PC-3 (cell line): Measurements from ENCODE around the gene TIGIT. TPM values are rescaled to one million over a fixed set of nuclear protein-coding genes. Genes with fewer than 3 reads are reported as not detected.

ENCODE experiments used
- ATAC-seq: fragments of 200-7000 bp; cut with Tn5 transposase; 2 replicates; pipeline ENCODE4 v1.9.1; 2020; ENCODE audit warnings: mild to moderate bottlenecking, moderate library complexity
- BruUV-seq: library from RNA; stranded (reverse); fragments of 400-500 nt; replicated peaks from 2 replicates; lab custom pipeline; 2021; lab: Mats Ljungman, UMichigan
- CTCF ChIA-PET: fragments of 300-600 bp; sonication (Branson Sonifier 250); formaldehyde crosslinking; loops from one replicate; lab custom pipeline; 2022; ENCODE audit warnings: antibody characterized with exemption; lab: Charles Lee
- POLR2A ChIA-PET: fragments of 300-600 bp; sonication (Branson Sonifier 250); formaldehyde crosslinking; loops from one replicate; lab custom pipeline; 2022; ENCODE audit warnings: antibody characterized with exemption; ENCODE audit not compliant: unreplicated experiment; lab: Charles Lee
- DNase-seq: peaks from one replicate; pipeline ENCODE4 v3.0.0-alpha.2; 2015
- H2AFZ ChIP-seq: fragments of 300-600 bp; sonication (generic); 2 replicates; pipeline ENCODE4 v1.6.0; 2016; ENCODE audit warnings: antibody characterized with exemption, low read length
- H3F3A ChIP-seq: fragments of 300-600 bp; sonication (generic); one replicate; pipeline ENCODE4 v1.6.0; 2017; ENCODE audit warnings: antibody characterized with exemption, low read length, control low read depth, mild to moderate bottlenecking; ENCODE audit not compliant: unreplicated experiment
- H3K27ac ChIP-seq: fragments of 300-600 bp; sonication (generic); 2 replicates; pipeline ENCODE4 v1.5.1; 2016; ENCODE audit warnings: mild to moderate bottlenecking, low read length
- H3K27me3 ChIP-seq: fragments of 300-600 bp; sonication (generic); 2 replicates; pipeline ENCODE4 v1.6.1; 2016; ENCODE audit warnings: low read length, mixed read lengths
- H3K36me3 ChIP-seq: fragments of 300-600 bp; sonication (generic); 2 replicates; pipeline ENCODE4 v1.6.1; 2016; ENCODE audit warnings: low read depth, mixed run types, low read length, mixed read lengths
- H3K4me1 ChIP-seq: fragments of 300-600 bp; sonication (generic); 2 replicates; pipeline ENCODE4 v1.5.1; 2016; ENCODE audit warnings: low read length; ENCODE audit not compliant: insufficient read depth
- H3K4me2 ChIP-seq: fragments of 300-600 bp; sonication (generic); 2 replicates; pipeline ENCODE4 v1.6.0; 2016; ENCODE audit warnings: low read length
- H3K4me3 ChIP-seq: fragments of 300-600 bp; sonication (generic); 2 replicates; pipeline ENCODE4 v1.5.1; 2016; ENCODE audit warnings: mild to moderate bottlenecking, low read length, mixed read lengths
- H3K79me2 ChIP-seq: fragments of 300-600 bp; sonication (generic); 2 replicates; pipeline ENCODE4 v1.6.1; 2017; ENCODE audit warnings: low read length, mixed read lengths
- H3K9ac ChIP-seq: fragments of 300-600 bp; sonication (generic); 2 replicates; pipeline ENCODE4 v1.6.0; 2016; ENCODE audit warnings: mild to moderate bottlenecking, low read length
- H3K9me2 ChIP-seq: fragments of 300-600 bp; sonication (generic); replicated peaks from 2 replicates; pipeline ENCODE4 v1.6.1; 2016; ENCODE audit warnings: mixed run types, low read length, mixed read lengths
- H3K9me3 ChIP-seq: fragments of 300-600 bp; sonication (generic); 2 replicates; pipeline ENCODE4 v1.6.1; 2016; ENCODE audit warnings: low read length, mixed read lengths
- H4K20me1 ChIP-seq: fragments of 300-600 bp; sonication (generic); 2 replicates; pipeline ENCODE4 v1.6.1; 2016; ENCODE audit warnings: low read length, mixed read lengths
- CTCF ChIP-seq: fragments of 300-600 bp; sonication (generic); conservative IDR thresholded peaks from 2 replicates; pipeline ENCODE4 v1.5.1; 2017; ENCODE audit warnings: antibody characterized with exemption, low read depth, mild to moderate bottlenecking, low read length
- EZH2 ChIP-seq: fragments of 300-600 bp; sonication (generic); IDR thresholded peaks from one replicate; pipeline ENCODE4 v1.6.1; 2017; ENCODE audit warnings: antibody characterized with exemption, mild to moderate bottlenecking, low read length; ENCODE audit not compliant: unreplicated experiment
- EZH2phosphoT487 ChIP-seq: fragments of 300-600 bp; sonication (generic); IDR thresholded peaks from 2 replicates; pipeline ENCODE4 v1.6.1; 2018; ENCODE audit warnings: mild to moderate bottlenecking, antibody characterized with exemption, low read length, borderline replicate concordance
- intact Hi-C: fragments of 100-400 bp; cut with micrococcal nuclease; formaldehyde crosslinking; loops from 2 replicates; pipeline ENCODE4 v1.9.0; 2023
- total RNA-seq: library from RNA; depleted of rRNA; stranded (reverse); fragments of >200 nt; gene quantifications from 2 replicates; pipeline ENCODE4 v1.2.3, GENCODE V29; 2014

Gene TIGIT
- total RNA-seq, 1 experiment from 2014 or later: not detected

GRCh38 chr3:114253505-114253904 is 40.3 kb upstream of the TIGIT start:
- H4K20me1 ChIP-seq: no peaks in the 10 kb centered on the region
- BruUV-seq: no TSS peak
- POLR2A ChIA-PET: no interaction called here
- no peak for ATAC-seq
- no peaks in the 10 kb centered on the region for H3K9me3 ChIP-seq
- no peak overlapping the region for H2AFZ ChIP-seq
- CTCF ChIA-PET: no interaction called here
- H3K4me1 ChIP-seq: no peaks in the 10 kb centered on the region
- no peak for TF ChIP-seq EZH2phosphoT487
- TF ChIP-seq EZH2: no peak
- intact Hi-C loops: no loop called here
- no peak overlapping the region for H3K4me3 ChIP-seq
- H3F3A ChIP-seq: no peaks in the 10 kb centered on the region
- no peak overlapping the region for H3K4me2 ChIP-seq
- H3K9me2 ChIP-seq: no peaks in the 10 kb centered on the region
- H3K36me3 ChIP-seq: no peaks in the 10 kb centered on the region
- H3K27ac ChIP-seq: no peak overlapping the region
- no peaks in the 10 kb centered on the region for H3K79me2 ChIP-seq
- H3K27me3 ChIP-seq: no peaks in the 10 kb centered on the region
- H3K9ac ChIP-seq: no peak overlapping the region
- DNase-seq: no peak

- no peaks in the 10 kb centered on the region for H3K9me2 ChIP-seq
- DNase-seq (no peak), ATAC-seq (no peak)
- H3K4me1 ChIP-seq: no peaks in the 10 kb centered on the region
- H3K4me2 ChIP-seq: no peak overlapping the region
- H3K27ac ChIP-seq: no peak overlapping the region
- peaks cover 4% of the 10 kb centered on the region; the same call in 1 of the 2 replicates for H3K9me3 ChIP-seq
- intact Hi-C loops: no loop called here
- H3K79me2 ChIP-seq: no peaks in the 10 kb centered on the region
- ChIA-PET CTCF (no interaction called here), POLR2A (no interaction called here)
- no peak overlapping the region for H3K4me3 ChIP-seq
- no peak overlapping the region for H3K9ac ChIP-seq
- no peaks in the 10 kb centered on the region for H3F3A ChIP-seq
- H3K27me3 ChIP-seq: no peaks in the 10 kb centered on the region
- TF ChIP-seq CTCF: no peak
- TF ChIP-seq EZH2phosphoT487: no peak
- no peak for TF ChIP-seq EZH2
- no peak overlapping the region for H2AFZ ChIP-seq
- BruUV-seq: no TSS peak
- H3K36me3 ChIP-seq: no peaks in the 10 kb centered on the region
- H4K20me1 ChIP-seq: no peaks in the 10 kb centered on the region
Measured at GRCh38 chr3:114259566-114259965, 34.3 kb upstream of the TIGIT start.

GRCh38 chr3:114260152-114260551 is 33.7 kb upstream of the TIGIT start:
- Histone ChIP-seq H3K27me3 (no peaks in the 10 kb centered on the region), H3K9me2 (no peaks in the 10 kb centered on the region), H3F3A (no peaks in the 10 kb centered on the region), H3K9me3 (peaks cover 4% of the 10 kb centered on the region; the same call in 1 of the 2 replicates), H3K36me3 (no peaks in the 10 kb centered on the region), H3K4me1 (no peaks in the 10 kb centered on the region), H4K20me1 (no peaks in the 10 kb centered on the region), H3K4me3 (no peak overlapping the region), H3K27ac (no peak overlapping the region), H3K9ac (no peak overlapping the region), H2AFZ (no peak overlapping the region), H3K79me2 (no peaks in the 10 kb centered on the region), H3K4me2 (no peak overlapping the region)
- no TSS peak for BruUV-seq
- ATAC-seq (no peak), DNase-seq (no peak)
- intact Hi-C loops: no loop called here
- TF ChIP-seq CTCF (no peak), EZH2 (no peak)
- CTCF ChIA-PET: no interaction called here
- POLR2A ChIA-PET: no interaction called here
